ENCODE measurements around the gene PSKH1.
A peak's percentile ranks its signal among the peaks of the same experiment; 100 is the strongest.
"Not testable (repeated sequence)": the region's sequence is repeated elsewhere in the genome, so short reads cannot be mapped to it uniquely, and the experiment has no call there.

PSKH1 gene

GRCh38 chr16:67856927-67857546, 36.0 kb upstream of the PSKH1 start:
- Histone ChIP-seq H3K9me3 (ENCODE audit: control insufficient read depth in 1 of 2, low read length in 2 of 2) (no peaks in the 10 kb centered on the region), H3K4me3 (ENCODE audit: low read depth in 1 of 2, low read length in 2 of 2) (no peak overlapping the region), H3K36me3 (ENCODE audit: control insufficient read depth in 1 of 2, insufficient read depth in 2 of 2, low read length in 2 of 2) (peaks cover 0 to 15% of the 10 kb centered on the region in 2 donors), H3K4me1 (ENCODE audit: control insufficient read depth in 1 of 2, insufficient read depth in 2 of 2, low read length in 2 of 2) (peaks cover 8 to 39% of the 10 kb centered on the region in 2 donors), H3K27ac (ENCODE audit: low read length) (peak overlapping the region; percentile 47), H3K27me3 (ENCODE audit: low read depth, low read length) (no peaks in the 10 kb centered on the region)

GRCh38 chr16:67857547-67858233, 35.4 kb upstream of the PSKH1 start:
- H3K9me3 ChIP-seq (ENCODE audit: control insufficient read depth in 1 of 2, low read length in 2 of 2): no peaks in the 10 kb centered on the region
- no peak overlapping the region for H3K4me3 ChIP-seq (ENCODE audit: low read depth in 1 of 2, low read length in 2 of 2)
- H3K36me3 ChIP-seq (ENCODE audit: control insufficient read depth in 1 of 2, insufficient read depth in 2 of 2, low read length in 2 of 2): peaks cover 0 to 15% of the 10 kb centered on the region in 2 donors
- H3K27ac ChIP-seq (ENCODE audit: low read length): peak overlapping the region; percentile 61
- no peaks in the 10 kb centered on the region for H3K27me3 ChIP-seq (ENCODE audit: low read depth, low read length)
- peaks cover 8 to 45% of the 10 kb centered on the region in 2 donors for H3K4me1 ChIP-seq (ENCODE audit: control insufficient read depth in 1 of 2, insufficient read depth in 2 of 2, low read length in 2 of 2)

- H3K9me3 ChIP-seq (ENCODE audit: control insufficient read depth in 1 of 2, low read length in 2 of 2): no peaks in the 10 kb centered on the region
- H3K4me1 ChIP-seq (ENCODE audit: control insufficient read depth in 1 of 2, insufficient read depth in 2 of 2, low read length in 2 of 2): peaks cover 8 to 50% of the 10 kb centered on the region in 2 donors
- no peak overlapping the region for H3K4me3 ChIP-seq (ENCODE audit: low read depth in 1 of 2, low read length in 2 of 2)
- peaks cover 0 to 15% of the 10 kb centered on the region in 2 donors for H3K36me3 ChIP-seq (ENCODE audit: control insufficient read depth in 1 of 2, insufficient read depth in 2 of 2, low read length in 2 of 2)
- H3K27ac ChIP-seq (ENCODE audit: low read length): peak overlapping the region; percentile 61
- H3K27me3 ChIP-seq (ENCODE audit: low read depth, low read length): no peaks in the 10 kb centered on the region
Measured at GRCh38 chr16:67858500-67858899, 34.6 kb upstream of the PSKH1 start.

- H3K9me3 ChIP-seq (ENCODE audit: control insufficient read depth in 1 of 2, low read length in 2 of 2): no peaks in the 10 kb centered on the region
- H3K4me3 ChIP-seq (ENCODE audit: low read depth in 1 of 2, low read length in 2 of 2): no peak overlapping the region
- no peaks in the 10 kb centered on the region for H3K27me3 ChIP-seq (ENCODE audit: low read depth, low read length)
- H3K36me3 ChIP-seq (ENCODE audit: control insufficient read depth in 1 of 2, insufficient read depth in 2 of 2, low read length in 2 of 2): peaks cover 0 to 25% of the 10 kb centered on the region in 2 donors
- H3K4me1 ChIP-seq (ENCODE audit: control insufficient read depth in 1 of 2, insufficient read depth in 2 of 2, low read length in 2 of 2): peaks cover 8 to 52% of the 10 kb centered on the region in 2 donors
- peak overlapping the region; percentile 58 for H3K27ac ChIP-seq (ENCODE audit: low read length)
Measured at GRCh38 chr16:67860589-67861398, 32.3 kb upstream of the PSKH1 start.

GRCh38 chr16:67861877-67862276, 31.2 kb upstream of the PSKH1 start:
- Histone ChIP-seq H3K27ac (ENCODE audit: low read length) (peak overlapping the region; percentile 58), H3K4me3 (ENCODE audit: low read depth in 1 of 2, low read length in 2 of 2) (no peak overlapping the region), H3K9me3 (ENCODE audit: control insufficient read depth in 1 of 2, low read length in 2 of 2) (no peaks in the 10 kb centered on the region), H3K36me3 (ENCODE audit: control insufficient read depth in 1 of 2, insufficient read depth in 2 of 2, low read length in 2 of 2) (peaks cover 0 to 31% of the 10 kb centered on the region in 2 donors), H3K27me3 (ENCODE audit: low read depth, low read length) (no peaks in the 10 kb centered on the region), H3K4me1 (ENCODE audit: control insufficient read depth in 1 of 2, insufficient read depth in 2 of 2, low read length in 2 of 2) (peaks cover 8 to 45% of the 10 kb centered on the region in 2 donors)

GRCh38 chr16:67862623-67863583, 30.2 kb upstream of the PSKH1 start:
- H3K27me3 ChIP-seq (ENCODE audit: low read depth, low read length): no peaks in the 10 kb centered on the region
- peaks cover 0 to 38% of the 10 kb centered on the region in 2 donors for H3K36me3 ChIP-seq (ENCODE audit: control insufficient read depth in 1 of 2, insufficient read depth in 2 of 2, low read length in 2 of 2)
- peak overlapping the region in 1 of 2 donors; percentile 14 for H3K4me3 ChIP-seq (ENCODE audit: low read depth in 1 of 2, low read length in 2 of 2)
- H3K9me3 ChIP-seq (ENCODE audit: control insufficient read depth in 1 of 2, low read length in 2 of 2): no peaks in the 10 kb centered on the region
- peaks cover 0 to 35% of the 10 kb centered on the region in 2 donors for H3K4me1 ChIP-seq (ENCODE audit: control insufficient read depth in 1 of 2, insufficient read depth in 2 of 2, low read length in 2 of 2)
- peak overlapping the region; percentile 64 for H3K27ac ChIP-seq (ENCODE audit: low read length)

- H3K9me3 ChIP-seq (ENCODE audit: control insufficient read depth in 1 of 2, low read length in 2 of 2); H3K27me3 ChIP-seq (ENCODE audit: low read depth, low read length); H3K4me3 ChIP-seq (ENCODE audit: low read depth in 1 of 2, low read length in 2 of 2): not testable (repeated sequence)
- Histone ChIP-seq H3K36me3 (ENCODE audit: control insufficient read depth in 1 of 2, insufficient read depth in 2 of 2, low read length in 2 of 2) (peaks cover 7 to 43% of the 10 kb centered on the region in 2 donors), H3K4me1 (ENCODE audit: control insufficient read depth in 1 of 2, insufficient read depth in 2 of 2, low read length in 2 of 2) (peaks cover 0 to 25% of the 10 kb centered on the region in 2 donors), H3K27ac (ENCODE audit: low read length) (peak overlapping the region; percentile 64)
Measured at GRCh38 chr16:67864044-67864443, 29.0 kb upstream of the PSKH1 start.

GRCh38 chr16:67864594-67864993, 28.5 kb upstream of the PSKH1 start:
- Histone ChIP-seq H3K36me3 (ENCODE audit: control insufficient read depth in 1 of 2, insufficient read depth in 2 of 2, low read length in 2 of 2) (peaks cover 7 to 45% of the 10 kb centered on the region in 2 donors), H3K27ac (ENCODE audit: low read length) (no peak overlapping the region), H3K27me3 (ENCODE audit: low read depth, low read length) (no peaks in the 10 kb centered on the region), H3K9me3 (ENCODE audit: control insufficient read depth in 1 of 2, low read length in 2 of 2) (no peaks in the 10 kb centered on the region), H3K4me1 (ENCODE audit: control insufficient read depth in 1 of 2, insufficient read depth in 2 of 2, low read length in 2 of 2) (peaks cover 0 to 25% of the 10 kb centered on the region in 2 donors), H3K4me3 (ENCODE audit: low read depth in 1 of 2, low read length in 2 of 2) (no peak overlapping the region)

- Histone ChIP-seq H3K9me3 (ENCODE audit: control insufficient read depth in 1 of 2, low read length in 2 of 2) (no peaks in the 10 kb centered on the region), H3K4me1 (ENCODE audit: control insufficient read depth in 1 of 2, insufficient read depth in 2 of 2, low read length in 2 of 2) (peaks cover 0 to 25% of the 10 kb centered on the region in 2 donors), H3K27ac (ENCODE audit: low read length) (no peak overlapping the region), H3K36me3 (ENCODE audit: control insufficient read depth in 1 of 2, insufficient read depth in 2 of 2, low read length in 2 of 2) (peaks cover 12 to 51% of the 10 kb centered on the region in 2 donors), H3K4me3 (ENCODE audit: low read depth in 1 of 2, low read length in 2 of 2) (no peak overlapping the region), H3K27me3 (ENCODE audit: low read depth, low read length) (no peaks in the 10 kb centered on the region)
Measured at GRCh38 chr16:67865318-67865717, 27.7 kb upstream of the PSKH1 start.

- no peaks in the 10 kb centered on the region for H3K9me3 ChIP-seq (ENCODE audit: control insufficient read depth in 1 of 2, low read length in 2 of 2)
- H3K27ac ChIP-seq (ENCODE audit: low read length): no peak overlapping the region
- H3K36me3 ChIP-seq (ENCODE audit: control insufficient read depth in 1 of 2, insufficient read depth in 2 of 2, low read length in 2 of 2): peaks cover 16 to 60% of the 10 kb centered on the region in 2 donors
- no peak overlapping the region for H3K4me3 ChIP-seq (ENCODE audit: low read depth in 1 of 2, low read length in 2 of 2)
- H3K4me1 ChIP-seq (ENCODE audit: control insufficient read depth in 1 of 2, insufficient read depth in 2 of 2, low read length in 2 of 2): peaks cover 0 to 13% of the 10 kb centered on the region in 2 donors
- H3K27me3 ChIP-seq (ENCODE audit: low read depth, low read length): no peaks in the 10 kb centered on the region
Measured at GRCh38 chr16:67868290-67868689, 24.8 kb upstream of the PSKH1 start.

All from muscle layer of duodenum (tissue), 2 donors.